Endothelial cell (in vitro differentiated cells): Measurements from ENCODE around the gene XYLT2. TPM values are rescaled to one million over a fixed set of nuclear protein-coding genes. Genes with fewer than 3 reads are reported as not detected.
A peak's percentile ranks its signal among the peaks of the same experiment; 100 is the strongest.
"Not testable (repeated sequence)": the region's sequence is repeated elsewhere in the genome, so short reads cannot be mapped to it uniquely, and the experiment has no call there.

ENCODE experiments used
- DNase-seq: peaks from one replicate; pipeline ENCODE4 v3.0.0; 2021; ENCODE audit warnings: low spot score
- H3K27ac Mint-ChIP-seq: one replicate; pipeline ENCODE4 v1.8.0; 2021; ENCODE audit warnings: mixed read lengths, inconsistent platforms; ENCODE audit not compliant: unreplicated experiment
- H3K27me3 Mint-ChIP-seq: one replicate; pipeline ENCODE4 v1.8.0; 2021; ENCODE audit warnings: mild to moderate bottlenecking, moderate library complexity, mixed read lengths, inconsistent platforms; ENCODE audit not compliant: unreplicated experiment
- H3K36me3 Mint-ChIP-seq: one replicate; pipeline ENCODE4 v1.8.0; 2021; ENCODE audit warnings: mild to moderate bottlenecking, low read depth, mixed read lengths, inconsistent platforms; ENCODE audit not compliant: unreplicated experiment
- H3K4me1 Mint-ChIP-seq: one replicate; pipeline ENCODE4 v1.8.0; 2021; ENCODE audit warnings: mild to moderate bottlenecking, mixed read lengths, inconsistent platforms; ENCODE audit not compliant: unreplicated experiment
- H3K4me3 Mint-ChIP-seq: one replicate; pipeline ENCODE4 v1.8.0; 2021; ENCODE audit warnings: mild to moderate bottlenecking, mixed read lengths, inconsistent platforms; ENCODE audit not compliant: unreplicated experiment
- H3K9me3 Mint-ChIP-seq: one replicate; pipeline ENCODE4 v1.8.0; 2021; ENCODE audit warnings: mixed read lengths, inconsistent platforms; ENCODE audit not compliant: unreplicated experiment
- CTCF ChIP-seq: fragments of 200-600 bp; sonication (generic); IDR thresholded peaks from one replicate; pipeline ENCODE4 v1.5.0; 2021; ENCODE audit warnings: antibody characterized with exemption; ENCODE audit not compliant: unreplicated experiment
- long read RNA-seq: library from polyadenylated mRNA; unstranded; transcript quantifications from one replicate; pipeline ENCODE4 v2.0.0, GENCODE V29; 2020; ENCODE audit not compliant: unreplicated experiment
- total RNA-seq: library from RNA; stranded (reverse); fragmentation: NEBNext Ultra II Directional; extraction: Animal tissue kit (Norgen Biotek cat#: 25700); gene quantifications from one replicate; pipeline ENCODE4 v1.2.1, GENCODE V29; 2021; ENCODE audit not compliant: unreplicated experiment

The XYLT2 gene
- 23.1 TPM for total RNA-seq
- long read RNA-seq, transcript XYLT2-201 (11 exons, 3,507 nt) = major isoform, 10 of 15 reads
- long read RNA-seq, partial matches to known transcripts = 1 of 15 reads
- long read RNA-seq, other reads (novel, unspliced or antisense) = 3 of 15 reads

- peaks cover 5% of the 10 kb centered on the region for H3K36me3 Mint-ChIP-seq
- peak within 1 kb of the TSS; percentile 94 for H3K4me3 Mint-ChIP-seq
- no peaks in the 10 kb centered on the region for H3K9me3 Mint-ChIP-seq
- H3K27me3 Mint-ChIP-seq = peaks cover 14% of the 10 kb centered on the region
- H3K4me1 Mint-ChIP-seq = peaks cover 24% of the 10 kb centered on the region
- peak; percentile 85 for DNase-seq
- TF ChIP-seq CTCF = no peak
- no peak within 1 kb of the TSS for H3K27ac Mint-ChIP-seq
These were observed at the start of gene XYLT2 for GRCh38 chr17:50345432-50346312. Gene XYLT2 (plus strand): TSS chr17:50346126. CDS start chr17:50346141, 15 bp downstream.

GRCh38 chr17:50297407-50297865 is 48.5 kb upstream of the XYLT2 start:
- H3K9me3 Mint-ChIP-seq = no peaks in the 10 kb centered on the region
- peak; percentile 74 for TF ChIP-seq CTCF
- no peak overlapping the region for H3K4me3 Mint-ChIP-seq
- no peak overlapping the region for H3K27ac Mint-ChIP-seq
- no peaks in the 10 kb centered on the region for H3K4me1 Mint-ChIP-seq
- peak; percentile 87 for DNase-seq
- no peaks in the 10 kb centered on the region for H3K36me3 Mint-ChIP-seq
- H3K27me3 Mint-ChIP-seq = peaks cover 2% of the 10 kb centered on the region

- Mint-ChIP-seq H3K9me3 (no peaks in the 10 kb centered on the region), H3K27ac (no peak overlapping the region), H3K4me1 (no peaks in the 10 kb centered on the region), H3K4me3 (no peak overlapping the region), H3K27me3 (peaks cover 3% of the 10 kb centered on the region), H3K36me3 (no peaks in the 10 kb centered on the region)
- TF ChIP-seq CTCF = no peak
- no peak for DNase-seq
These were observed 47.9 kb upstream of the XYLT2 start for GRCh38 chr17:50298018-50298417.

- DNase-seq = no peak
- Mint-ChIP-seq H3K9me3 (no peaks in the 10 kb centered on the region), H3K4me3 (no peak overlapping the region), H3K4me1 (no peaks in the 10 kb centered on the region), H3K36me3 (no peaks in the 10 kb centered on the region), H3K27ac (no peak overlapping the region), H3K27me3 (peaks cover 1% of the 10 kb centered on the region)
- no peak for TF ChIP-seq CTCF
These were observed 46.1 kb upstream of the XYLT2 start for GRCh38 chr17:50299776-50300175.

GRCh38 chr17:50300824-50301223 is 45.1 kb upstream of the XYLT2 start:
- H3K9me3 Mint-ChIP-seq, H3K27me3 Mint-ChIP-seq, H3K4me3 Mint-ChIP-seq, DNase-seq, H3K4me1 Mint-ChIP-seq, H3K36me3 Mint-ChIP-seq: not testable (repeated sequence)
- peak overlapping the region; percentile 55 for H3K27ac Mint-ChIP-seq
